GM18526 (cell line): ENCODE measurements around the gene SPARC.

ENCODE experiments used
- POLR2A ChIP-seq: IDR thresholded peaks from 3 replicates; pipeline ENCODE4 v1.6.1; 2011; ENCODE audit not compliant: insufficient read length; ENCODE audit errors: extremely low read depth

SPARC gene, protein sequence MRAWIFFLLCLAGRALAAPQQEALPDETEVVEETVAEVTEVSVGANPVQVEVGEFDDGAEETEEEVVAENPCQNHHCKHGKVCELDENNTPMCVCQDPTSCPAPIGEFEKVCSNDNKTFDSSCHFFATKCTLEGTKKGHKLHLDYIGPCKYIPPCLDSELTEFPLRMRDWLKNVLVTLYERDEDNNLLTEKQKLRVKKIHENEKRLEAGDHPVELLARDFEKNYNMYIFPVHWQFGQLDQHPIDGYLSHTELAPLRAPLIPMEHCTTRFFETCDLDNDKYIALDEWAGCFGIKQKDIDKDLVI

DNA sequence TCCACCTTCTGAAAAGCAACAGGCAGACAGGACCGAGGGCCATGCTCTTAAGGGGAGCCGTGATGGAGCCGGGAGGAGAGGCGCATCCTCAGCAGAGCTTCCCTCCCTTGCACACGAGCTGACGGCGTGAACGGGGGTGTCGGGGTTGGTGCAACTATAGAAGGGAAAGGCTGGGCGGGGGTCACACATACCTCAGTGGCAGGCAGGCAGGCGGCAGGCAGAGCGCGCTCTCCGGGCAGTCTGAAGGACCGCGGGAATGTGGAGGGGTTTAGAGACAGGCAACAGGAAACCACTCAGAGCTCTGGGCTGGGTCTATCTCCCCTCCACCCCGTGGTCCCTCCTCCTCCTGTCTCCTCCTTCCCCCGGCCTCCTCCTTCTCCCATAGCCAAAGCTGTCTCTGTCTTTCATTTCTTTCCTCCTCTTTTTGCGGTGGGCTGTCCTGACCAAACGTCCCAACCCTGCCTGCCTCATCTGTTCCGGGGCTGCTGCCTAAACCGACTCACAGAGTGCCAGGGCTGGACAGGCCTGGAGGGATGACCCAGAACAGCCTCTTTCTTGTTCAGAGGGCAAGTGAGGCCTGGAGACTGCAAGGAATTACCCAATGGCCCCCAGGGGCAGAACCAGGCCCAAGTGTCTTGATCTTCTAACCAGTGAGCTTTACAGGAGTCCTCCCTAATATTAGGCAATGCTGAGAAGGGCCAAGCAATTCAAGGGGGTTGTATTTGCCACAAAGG lies at the start of gene SPARC:
TSS of gene SPARC (minus strand) at position 242 of the 734 bp plus-strand sequence. CDS start 10,727 bp downstream, outside the sequence.
- TF ChIP-seq POLR2A, result no peak

DNA sequence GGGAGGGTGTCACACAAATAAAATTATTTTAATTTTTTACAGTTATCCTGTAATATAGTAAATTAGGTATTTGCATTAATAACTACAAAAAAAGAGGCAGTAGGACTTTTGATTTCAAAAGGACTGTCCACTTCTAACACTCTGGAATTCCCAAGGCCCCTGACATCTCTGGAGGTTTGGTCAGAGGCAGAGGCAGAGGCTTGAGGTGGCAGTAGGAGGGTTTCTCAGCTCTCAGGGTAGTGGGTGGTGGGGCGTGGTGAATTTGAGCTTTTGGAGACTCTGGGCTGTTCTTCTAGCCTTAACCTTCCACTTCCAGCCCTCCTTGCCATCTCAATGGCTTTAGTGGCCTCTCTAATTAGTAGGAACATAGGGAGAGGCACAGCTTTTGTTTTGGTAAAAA lies 48.9 kb upstream of the SPARC start:
- no peak for TF ChIP-seq POLR2A

GRCh38 chr5:151734064-151734408 lies 47.3 kb upstream of the SPARC start:
- TF ChIP-seq POLR2A, result no peak

GRCh38 chr5:151733358-151734063 lies 46.8 kb upstream of the SPARC start:
- no peak for TF ChIP-seq POLR2A

DNA sequence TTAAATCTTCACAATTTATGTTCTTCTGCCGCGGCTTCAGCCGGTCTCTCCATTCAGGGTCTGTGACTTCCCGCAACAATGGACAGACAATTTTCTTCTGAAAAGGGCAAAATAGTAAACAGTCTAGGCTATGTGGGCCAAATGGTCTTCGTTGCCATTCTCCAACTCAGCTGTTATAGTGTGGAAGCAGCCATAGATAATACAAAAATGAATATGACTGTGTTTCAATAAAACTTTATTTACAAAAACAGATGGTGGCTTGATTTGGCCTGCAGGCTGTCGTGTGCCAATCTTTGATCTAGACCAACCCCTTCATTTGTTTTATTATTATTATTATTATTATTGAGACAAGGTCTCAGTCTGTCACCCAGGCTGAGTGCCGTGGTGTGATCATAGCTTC lies 43.7 kb upstream of the SPARC start:
- TF ChIP-seq POLR2A, result no peak

- TF ChIP-seq POLR2A, result no peak
These were observed 37.6 kb upstream of the SPARC start for GRCh38 chr5:151724360-151724759.

GRCh38 chr5:151722546-151722945 lies 35.8 kb upstream of the SPARC start:
- no peak for TF ChIP-seq POLR2A

DNA sequence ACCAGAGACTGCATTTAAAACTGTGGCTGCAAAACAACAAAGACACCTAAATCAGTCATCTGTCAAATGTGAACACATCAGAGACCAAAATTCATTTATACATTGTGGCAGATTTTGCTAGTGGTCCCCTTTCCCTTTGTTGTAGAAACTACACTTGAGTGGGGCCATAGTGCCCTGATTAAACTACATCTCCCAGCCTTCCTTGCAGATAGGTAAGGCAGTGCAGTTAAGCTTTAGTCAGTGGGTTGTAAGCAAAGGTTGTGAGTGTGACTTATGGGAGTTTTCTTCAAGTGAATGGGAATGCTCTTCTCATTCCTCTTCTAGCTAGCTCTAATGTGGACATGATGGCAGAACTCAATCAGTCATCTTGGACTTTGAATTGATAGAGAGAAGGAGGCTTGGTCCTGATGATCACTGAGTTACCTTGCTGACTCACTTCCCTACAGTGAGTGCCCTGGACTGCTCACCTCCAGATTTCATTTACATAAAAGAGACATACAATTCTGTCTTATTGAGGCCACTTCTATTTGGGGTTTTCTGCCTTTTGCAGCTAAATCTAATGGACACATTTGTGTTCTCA lies 35.2 kb upstream of the SPARC start:
- no peak for TF ChIP-seq POLR2A

- TF ChIP-seq POLR2A, result peak; percentile 28
These were observed 34.5 kb upstream of the SPARC start for GRCh38 chr5:151721087-151721646.

DNA sequence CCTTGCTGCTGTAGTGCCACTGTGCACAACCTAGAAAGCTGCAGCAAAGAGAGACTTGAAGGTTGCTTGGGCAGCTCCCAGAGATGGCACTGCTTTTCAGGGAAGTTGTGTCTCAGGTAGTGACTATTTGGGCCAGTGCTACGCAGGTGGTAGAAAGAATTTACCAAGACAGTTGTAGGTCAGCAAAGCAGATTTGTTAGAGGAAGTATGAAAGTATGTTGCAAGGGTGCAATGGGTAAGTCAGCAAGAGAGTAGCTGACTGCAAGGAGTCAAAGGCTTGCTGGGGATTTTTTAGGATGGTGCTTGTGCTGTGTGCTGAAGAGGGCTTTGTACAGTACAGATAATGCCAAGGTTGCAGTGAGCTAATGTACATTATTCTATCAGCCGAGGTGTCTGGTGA lies 33.5 kb upstream of the SPARC start:
- no peak for TF ChIP-seq POLR2A

- TF ChIP-seq POLR2A, result no peak
These were observed 32.7 kb upstream of the SPARC start for GRCh38 chr5:151719228-151720000.

GRCh38 chr5:151718646-151719045 lies 31.9 kb upstream of the SPARC start:
- TF ChIP-seq POLR2A, result no peak

DNA sequence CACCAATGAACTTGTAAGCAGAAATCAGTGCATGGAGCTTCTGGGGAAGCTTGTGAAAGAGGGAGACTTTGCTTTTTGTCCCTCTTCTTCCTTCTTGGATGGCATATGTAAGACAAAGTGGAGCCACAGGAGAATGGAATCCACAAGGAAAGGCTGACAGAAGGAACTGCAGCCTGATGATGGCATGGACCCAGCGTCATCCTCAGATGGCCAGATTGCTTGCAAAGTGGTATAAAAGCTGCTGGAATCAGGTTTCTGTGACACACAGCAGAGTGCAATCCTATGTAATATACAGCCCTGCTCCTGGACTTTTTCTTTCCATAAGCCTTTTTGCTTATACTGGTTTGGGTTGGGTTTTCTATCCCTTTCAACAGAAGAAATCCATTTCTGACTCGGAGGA lies 31.4 kb upstream of the SPARC start:
- no peak for TF ChIP-seq POLR2A

DNA sequence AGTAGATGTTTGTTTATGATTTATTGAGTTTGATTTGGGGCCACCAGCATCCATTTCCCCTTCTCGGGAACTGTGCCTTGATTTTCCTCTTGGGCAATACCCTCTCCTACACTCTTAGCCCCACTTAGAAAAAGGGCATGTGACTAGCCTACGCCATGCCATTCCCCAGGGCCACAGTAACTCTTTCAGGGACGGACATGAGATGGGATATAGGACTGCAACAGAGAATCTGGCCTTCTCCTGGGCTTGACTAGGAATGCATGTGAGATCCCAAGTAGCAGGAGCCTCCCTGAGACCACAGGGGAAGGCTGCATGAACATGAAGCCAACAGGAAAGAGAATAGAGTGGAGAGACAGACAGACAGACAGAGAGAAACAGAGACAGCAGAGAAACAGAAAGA lies 30.7 kb upstream of the SPARC start:
- no peak for TF ChIP-seq POLR2A
